ENCODE data around the gene ATG14.
"Not testable (repeated sequence)": the region's sequence is repeated elsewhere in the genome, so short reads cannot be mapped to it uniquely, and the experiment has no call there.

Gene ATG14

DNA sequence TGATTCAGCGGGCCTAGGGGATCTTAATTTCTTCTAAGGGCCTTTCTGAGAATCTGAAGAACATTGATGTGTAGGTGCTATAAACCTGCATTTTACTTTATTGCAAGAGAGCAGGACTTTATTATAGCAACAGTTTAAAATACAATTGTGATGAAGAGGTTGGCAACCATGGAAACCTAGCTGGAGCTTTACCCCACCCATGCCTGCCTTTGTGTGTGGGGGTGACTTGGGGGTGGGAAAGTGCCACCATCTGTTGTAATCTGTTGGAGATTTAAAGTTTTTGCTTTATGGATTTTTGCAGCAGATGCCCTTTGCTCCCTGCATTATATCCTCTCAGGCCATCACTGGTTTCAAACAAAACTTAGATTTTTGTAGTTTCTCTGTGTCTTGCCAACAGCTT, 64.6 kb downstream of the ATG14 start:
- Histone ChIP-seq H2AFZ (no peak overlapping the region), H3K9ac (no peak overlapping the region), H3K4me2 (ENCODE audit: low read length) (no peak overlapping the region), H3K27ac (no peak overlapping the region), H3K4me1 (peaks cover 11% of the 10 kb centered on the region), H3K9me3 (ENCODE audit: control insufficient read depth, low read length) (no peaks in the 10 kb centered on the region), H3K4me3 (ENCODE audit: low read depth, low read length) (no peak overlapping the region), H3K36me3 (ENCODE audit: control insufficient read depth, insufficient read depth, low read length) (no peaks in the 10 kb centered on the region), H3K79me2 (peaks cover 6% of the 10 kb centered on the region), H3K27me3 (ENCODE audit: control insufficient read depth, insufficient read depth, low read length) (no peaks in the 10 kb centered on the region)
- TF ChIP-seq, protein P1, sequence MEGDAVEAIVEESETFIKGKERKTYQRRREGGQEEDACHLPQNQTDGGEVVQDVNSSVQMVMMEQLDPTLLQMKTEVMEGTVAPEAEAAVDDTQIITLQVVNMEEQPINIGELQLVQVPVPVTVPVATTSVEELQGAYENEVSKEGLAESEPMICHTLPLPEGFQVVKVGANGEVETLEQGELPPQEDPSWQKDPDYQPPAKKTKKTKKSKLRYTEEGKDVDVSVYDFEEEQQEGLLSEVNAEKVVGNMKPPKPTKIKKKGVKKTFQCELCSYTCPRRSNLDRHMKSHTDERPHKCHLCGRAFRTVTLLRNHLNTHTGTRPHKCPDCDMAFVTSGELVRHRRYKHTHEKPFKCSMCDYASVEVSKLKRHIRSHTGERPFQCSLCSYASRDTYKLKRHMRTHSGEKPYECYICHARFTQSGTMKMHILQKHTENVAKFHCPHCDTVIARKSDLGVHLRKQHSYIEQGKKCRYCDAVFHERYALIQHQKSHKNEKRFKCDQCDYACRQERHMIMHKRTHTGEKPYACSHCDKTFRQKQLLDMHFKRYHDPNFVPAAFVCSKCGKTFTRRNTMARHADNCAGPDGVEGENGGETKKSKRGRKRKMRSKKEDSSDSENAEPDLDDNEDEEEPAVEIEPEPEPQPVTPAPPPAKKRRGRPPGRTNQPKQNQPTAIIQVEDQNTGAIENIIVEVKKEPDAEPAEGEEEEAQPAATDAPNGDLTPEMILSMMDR (IDR thresholded peaks at IDR 0.05), result no peak

GRCh38 chr14:55344582-55345163, 67.0 kb downstream of the ATG14 start:
- H3K79me2 ChIP-seq; H3K27me3 ChIP-seq (ENCODE audit: control insufficient read depth, insufficient read depth, low read length); H3K27ac ChIP-seq; H3K9me3 ChIP-seq (ENCODE audit: control insufficient read depth, low read length); H2AFZ ChIP-seq; H3K4me2 ChIP-seq (ENCODE audit: low read length); H3K9ac ChIP-seq; H3K36me3 ChIP-seq (ENCODE audit: control insufficient read depth, insufficient read depth, low read length); H3K4me3 ChIP-seq (ENCODE audit: low read depth, low read length): not testable (repeated sequence)
- H3K4me1 ChIP-seq, result peaks cover 13% of the 10 kb centered on the region

GRCh38 chr14:55341781-55342180, 69.8 kb downstream of the ATG14 start:
- Histone ChIP-seq H3K4me1 (peaks cover 7% of the 10 kb centered on the region), H3K79me2 (peaks cover 11% of the 10 kb centered on the region), H3K9ac (no peak overlapping the region), H2AFZ (no peak overlapping the region), H3K27me3 (ENCODE audit: control insufficient read depth, insufficient read depth, low read length) (no peaks in the 10 kb centered on the region), H3K4me2 (ENCODE audit: low read length) (no peak overlapping the region), H3K9me3 (ENCODE audit: control insufficient read depth, low read length) (no peaks in the 10 kb centered on the region), H3K4me3 (ENCODE audit: low read depth, low read length) (no peak overlapping the region), H3K36me3 (ENCODE audit: control insufficient read depth, insufficient read depth, low read length) (no peaks in the 10 kb centered on the region), H3K27ac (no peak overlapping the region)
- TF ChIP-seq, protein P1 (IDR thresholded peaks at IDR 0.05), result no peak

GRCh38 chr14:55340482-55340881, 71.1 kb downstream of the ATG14 start:
- H3K4me3 ChIP-seq (ENCODE audit: low read depth, low read length), result no peak overlapping the region
- H3K9ac ChIP-seq, result no peak overlapping the region
- no peaks in the 10 kb centered on the region for H3K27me3 ChIP-seq (ENCODE audit: control insufficient read depth, insufficient read depth, low read length)
- no peak overlapping the region for H2AFZ ChIP-seq
- H3K27ac ChIP-seq, result no peak overlapping the region
- no peaks in the 10 kb centered on the region for H3K9me3 ChIP-seq (ENCODE audit: control insufficient read depth, low read length)
- H3K4me1 ChIP-seq, result peaks cover 7% of the 10 kb centered on the region
- peaks cover 11% of the 10 kb centered on the region for H3K79me2 ChIP-seq
- TF ChIP-seq, protein P1 (IDR thresholded peaks at IDR 0.05), result no peak
- no peaks in the 10 kb centered on the region for H3K36me3 ChIP-seq (ENCODE audit: control insufficient read depth, insufficient read depth, low read length)
- H3K4me2 ChIP-seq (ENCODE audit: low read length), result no peak overlapping the region

- H3K4me2 ChIP-seq (ENCODE audit: low read length), result no peak overlapping the region
- no peaks in the 10 kb centered on the region for H3K36me3 ChIP-seq (ENCODE audit: control insufficient read depth, insufficient read depth, low read length)
- H3K4me3 ChIP-seq (ENCODE audit: low read depth, low read length), result no peak overlapping the region
- H3K79me2 ChIP-seq, result peaks cover 8% of the 10 kb centered on the region
- no peak overlapping the region for H3K27ac ChIP-seq
- no peak overlapping the region for H3K9ac ChIP-seq
- no peaks in the 10 kb centered on the region for H3K27me3 ChIP-seq (ENCODE audit: control insufficient read depth, insufficient read depth, low read length)
- TF ChIP-seq, protein P1 (IDR thresholded peaks at IDR 0.05), result no peak
- no peaks in the 10 kb centered on the region for H3K9me3 ChIP-seq (ENCODE audit: control insufficient read depth, low read length)
- H3K4me1 ChIP-seq, result peaks cover 7% of the 10 kb centered on the region
- H2AFZ ChIP-seq, result no peak overlapping the region
These were observed 71.9 kb downstream of the ATG14 start for GRCh38 chr14:55339770-55340169.
